ENCODE data around the gene MYL7. TPM values are rescaled to one million over a fixed set of nuclear protein-coding genes. Genes with fewer than 3 reads are reported as not detected.

Gene MYL7
- total and polyA plus RNA-seq, 8 donors, result 0.82 to 5.5 (median 1.2) TPM; not detected in 2

DNA sequence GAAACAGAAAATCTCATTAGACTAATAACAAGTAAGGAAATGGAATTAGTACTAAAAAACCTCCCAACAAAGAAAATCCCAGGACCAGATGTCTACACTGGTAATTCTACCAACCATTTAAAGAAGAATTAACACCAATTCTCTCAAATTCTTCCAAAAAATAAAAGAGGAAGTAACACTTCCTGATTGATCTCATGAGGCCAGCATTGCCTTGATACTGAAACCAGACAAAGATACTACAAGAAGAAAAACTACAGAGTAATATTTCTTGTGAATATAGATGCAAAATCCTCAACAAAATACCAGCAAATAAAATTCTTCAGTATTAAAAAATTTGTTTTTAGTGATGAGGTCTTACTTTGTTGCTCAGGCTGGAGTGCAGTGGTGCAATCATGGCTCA lies 26.8 kb upstream of the MYL7 start:
- no peak for ATAC-seq
- TF ChIP-seq, protein P1, sequence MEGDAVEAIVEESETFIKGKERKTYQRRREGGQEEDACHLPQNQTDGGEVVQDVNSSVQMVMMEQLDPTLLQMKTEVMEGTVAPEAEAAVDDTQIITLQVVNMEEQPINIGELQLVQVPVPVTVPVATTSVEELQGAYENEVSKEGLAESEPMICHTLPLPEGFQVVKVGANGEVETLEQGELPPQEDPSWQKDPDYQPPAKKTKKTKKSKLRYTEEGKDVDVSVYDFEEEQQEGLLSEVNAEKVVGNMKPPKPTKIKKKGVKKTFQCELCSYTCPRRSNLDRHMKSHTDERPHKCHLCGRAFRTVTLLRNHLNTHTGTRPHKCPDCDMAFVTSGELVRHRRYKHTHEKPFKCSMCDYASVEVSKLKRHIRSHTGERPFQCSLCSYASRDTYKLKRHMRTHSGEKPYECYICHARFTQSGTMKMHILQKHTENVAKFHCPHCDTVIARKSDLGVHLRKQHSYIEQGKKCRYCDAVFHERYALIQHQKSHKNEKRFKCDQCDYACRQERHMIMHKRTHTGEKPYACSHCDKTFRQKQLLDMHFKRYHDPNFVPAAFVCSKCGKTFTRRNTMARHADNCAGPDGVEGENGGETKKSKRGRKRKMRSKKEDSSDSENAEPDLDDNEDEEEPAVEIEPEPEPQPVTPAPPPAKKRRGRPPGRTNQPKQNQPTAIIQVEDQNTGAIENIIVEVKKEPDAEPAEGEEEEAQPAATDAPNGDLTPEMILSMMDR (IDR thresholded peaks at IDR 0.05), result no peak
- intact Hi-C loops (cut with DNase I), result no loop called here
- Histone ChIP-seq H3K9me3 (no peaks in the 10 kb centered on the region), H3K4me1 (no peaks in the 10 kb centered on the region), H3K27me3 (no peaks in the 10 kb centered on the region), H3K36me3 (no peaks in the 10 kb centered on the region), H3K4me3 (no peak overlapping the region), H3K27ac (no peak overlapping the region)
- no peak for DNase-seq

DNA sequence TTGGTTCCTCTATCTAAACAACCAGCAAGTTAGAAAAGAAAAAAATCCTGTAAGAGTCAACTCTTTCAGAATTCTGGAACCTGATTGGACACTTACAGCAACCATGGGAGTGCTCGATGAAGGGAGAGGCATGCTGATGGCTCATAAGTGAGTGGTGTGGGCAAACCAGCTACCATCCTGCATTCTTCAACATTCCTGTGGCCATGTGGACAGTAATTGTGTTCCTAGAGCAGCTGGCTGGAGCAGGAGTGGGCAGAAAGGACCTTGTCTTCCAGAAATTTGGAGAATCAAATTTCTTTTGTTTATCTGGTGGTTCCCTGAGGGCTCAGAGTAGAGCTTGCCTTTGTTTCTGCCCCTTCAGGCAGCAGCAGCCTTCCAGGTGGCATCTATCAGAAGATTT lies 22.5 kb upstream of the MYL7 start:
- Histone ChIP-seq H3K4me1 (no peaks in the 10 kb centered on the region), H3K27me3 (no peaks in the 10 kb centered on the region), H3K4me3 (no peak overlapping the region), H3K36me3 (no peaks in the 10 kb centered on the region), H3K27ac (no peak overlapping the region), H3K9me3 (no peaks in the 10 kb centered on the region)
- ATAC-seq, result peak; percentile 43
- intact Hi-C loops (cut with DNase I), result no loop called here
- DNase-seq, result no peak
- TF ChIP-seq, protein P1 (IDR thresholded peaks at IDR 0.05), result no peak

DNA sequence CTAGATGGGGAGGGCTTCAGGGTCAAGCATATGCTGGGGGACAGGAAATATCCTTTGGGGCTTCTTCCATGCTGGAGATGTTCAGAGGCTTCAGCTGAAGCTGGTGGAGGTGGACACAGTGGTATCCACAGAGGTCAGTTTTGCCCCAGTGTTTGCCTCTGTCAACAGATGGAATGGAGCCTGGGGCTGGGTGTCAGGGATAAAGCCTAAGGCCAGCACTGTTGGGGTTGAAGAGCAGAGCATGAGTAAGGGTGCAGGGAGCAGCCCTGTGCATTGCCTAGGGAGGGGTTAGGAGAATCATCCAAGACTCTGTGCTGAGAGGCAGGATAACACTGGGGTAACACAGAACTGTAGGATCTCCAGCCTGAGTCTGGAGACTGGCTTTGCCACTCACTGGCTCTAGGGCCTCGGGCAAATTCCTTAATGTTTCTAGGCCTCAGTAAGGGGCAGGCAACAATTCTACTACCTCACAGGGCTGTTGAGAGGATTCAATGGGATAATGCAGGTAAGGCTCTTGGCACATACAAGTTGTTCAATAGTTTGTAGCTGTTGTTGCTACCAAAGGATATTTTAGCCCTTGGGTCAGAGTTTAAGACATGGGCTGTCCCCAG lies 21.8 kb upstream of the MYL7 start:
- ATAC-seq (no peak), DNase-seq (no peak)
- intact Hi-C loops (cut with DNase I), result no loop called here
- Histone ChIP-seq H3K9me3 (no peaks in the 10 kb centered on the region), H3K4me3 (no peak overlapping the region), H3K27ac (no peak overlapping the region), H3K4me1 (no peaks in the 10 kb centered on the region), H3K36me3 (no peaks in the 10 kb centered on the region), H3K27me3 (no peaks in the 10 kb centered on the region)
- TF ChIP-seq, protein P1 (IDR thresholded peaks at IDR 0.05), result no peak

DNA sequence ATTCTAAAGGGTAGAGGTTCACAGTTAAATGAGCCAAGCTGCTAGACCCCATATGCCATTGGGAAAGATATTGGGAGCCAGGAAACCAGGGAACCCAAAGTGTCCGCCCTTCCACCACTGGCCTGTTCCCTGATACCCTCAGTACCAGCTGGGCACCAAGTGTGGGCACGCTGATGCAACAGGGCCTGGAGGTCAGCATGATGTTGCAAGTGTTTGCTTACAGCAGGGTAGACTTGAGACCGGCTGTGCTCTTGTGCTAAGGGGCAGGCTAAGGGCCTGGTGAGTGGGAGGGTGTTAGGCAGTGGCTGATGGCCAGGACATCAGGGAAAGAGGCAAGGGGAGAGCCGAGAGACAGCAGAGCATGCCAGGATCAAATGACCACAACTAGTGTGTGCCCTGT lies 21.0 kb upstream of the MYL7 start:
- no peaks in the 10 kb centered on the region for H3K27me3 ChIP-seq
- DNase-seq, result no peak
- H3K27ac ChIP-seq, result no peak overlapping the region
- intact Hi-C loops (cut with DNase I), result no loop called here
- no peaks in the 10 kb centered on the region for H3K4me1 ChIP-seq
- peak; percentile 80 for ATAC-seq
- H3K9me3 ChIP-seq, result no peaks in the 10 kb centered on the region
- H3K4me3 ChIP-seq, result no peak overlapping the region
- H3K36me3 ChIP-seq, result no peaks in the 10 kb centered on the region
- TF ChIP-seq, protein P1 (IDR thresholded peaks at IDR 0.05), result no peak

DNA sequence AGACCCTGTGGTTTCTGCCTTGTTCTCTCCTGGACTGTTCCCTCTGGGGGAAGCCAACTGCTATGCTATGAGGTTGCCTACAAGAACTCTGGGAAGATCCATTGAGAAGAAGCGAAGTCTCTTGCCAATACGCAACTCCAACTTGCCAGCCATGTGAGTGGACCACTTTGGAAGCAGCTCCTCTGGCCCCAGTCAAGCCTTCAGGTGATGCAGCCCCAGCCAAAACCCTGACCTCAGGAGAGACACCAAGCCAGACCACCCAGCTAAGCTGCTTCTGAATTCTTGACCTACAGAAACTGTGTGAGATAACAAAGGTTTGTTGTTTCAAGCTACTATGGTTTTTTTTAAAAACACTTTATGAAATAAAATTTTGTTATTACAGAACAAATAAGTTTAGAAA lies 20.2 kb upstream of the MYL7 start:
- intact Hi-C loops (cut with DNase I), result no loop called here
- H3K4me3 ChIP-seq, result no peak overlapping the region
- H3K27me3 ChIP-seq, result no peaks in the 10 kb centered on the region
- DNase-seq (no peak), ATAC-seq (no peak)
- no peaks in the 10 kb centered on the region for H3K36me3 ChIP-seq
- H3K9me3 ChIP-seq, result no peaks in the 10 kb centered on the region
- no peak overlapping the region for H3K27ac ChIP-seq
- TF ChIP-seq, protein P1 (IDR thresholded peaks at IDR 0.05), result no peak
- no peaks in the 10 kb centered on the region for H3K4me1 ChIP-seq
